RWPE2 (cell line): Measurements from ENCODE around the gene RTN4IP1.
A peak's percentile ranks its signal among the peaks of the same experiment; 100 is the strongest.
"Not testable (repeated sequence)": the region's sequence is repeated elsewhere in the genome, so short reads cannot be mapped to it uniquely, and the experiment has no call there.

Source experiments
- ATAC-seq: fragments of 200-7000 bp; cut with Tn5 transposase; 3 replicates; pipeline ENCODE4 v1.9.1; 2021; ENCODE audit warnings: low read depth
- DNase-seq: peaks from one replicate; pipeline ENCODE4 v3.0.0-alpha.2; 2020; ENCODE audit warnings: low spot score
- H3K27ac ChIP-seq: fragments of 450-650 bp; 2 replicates; pipeline ENCODE4 v1.5.1; 2017; ENCODE audit warnings: mild to moderate bottlenecking; ENCODE audit not compliant: poor library complexity, severe bottlenecking
- H3K27me3 ChIP-seq: fragments of 250-450 bp; sonication (Bioruptor Pico); 2 replicates; pipeline ENCODE4 v1.5.1; 2021; ENCODE audit warnings: mild to moderate bottlenecking, moderate library complexity; ENCODE audit not compliant: insufficient read depth, poor library complexity, severe bottlenecking
- H3K36me3 ChIP-seq: fragments of 250-450 bp; sonication (Bioruptor Pico); 2 replicates; pipeline ENCODE4 v1.5.1; 2020; ENCODE audit warnings: low read depth, mild to moderate bottlenecking, moderate library complexity
- H3K4me1 ChIP-seq: fragments of 250-450 bp; sonication (Bioruptor Pico); 2 replicates; pipeline ENCODE4 v1.5.1; 2021; ENCODE audit warnings: mild to moderate bottlenecking, moderate library complexity; ENCODE audit not compliant: insufficient read depth, poor library complexity, severe bottlenecking
- H3K4me3 ChIP-seq: fragments of 250-450 bp; sonication (Bioruptor Pico); 2 replicates; pipeline ENCODE4 v1.5.1; 2021; ENCODE audit warnings: mild to moderate bottlenecking, moderate library complexity; ENCODE audit not compliant: severe bottlenecking
- H3K9me3 ChIP-seq: fragments of 250-450 bp; sonication (Bioruptor Pico); 2 replicates; pipeline ENCODE4 v1.5.1; 2021; ENCODE audit warnings: mild to moderate bottlenecking, moderate library complexity; ENCODE audit not compliant: severe bottlenecking
- CTCF ChIP-seq: fragments of 450-650 bp; IDR thresholded peaks from one replicate; pipeline ENCODE4 v1.5.1; 2017; ENCODE audit warnings: mild to moderate bottlenecking, moderate library complexity; ENCODE audit not compliant: poor library complexity, severe bottlenecking

The RTN4IP1 gene

DNA sequence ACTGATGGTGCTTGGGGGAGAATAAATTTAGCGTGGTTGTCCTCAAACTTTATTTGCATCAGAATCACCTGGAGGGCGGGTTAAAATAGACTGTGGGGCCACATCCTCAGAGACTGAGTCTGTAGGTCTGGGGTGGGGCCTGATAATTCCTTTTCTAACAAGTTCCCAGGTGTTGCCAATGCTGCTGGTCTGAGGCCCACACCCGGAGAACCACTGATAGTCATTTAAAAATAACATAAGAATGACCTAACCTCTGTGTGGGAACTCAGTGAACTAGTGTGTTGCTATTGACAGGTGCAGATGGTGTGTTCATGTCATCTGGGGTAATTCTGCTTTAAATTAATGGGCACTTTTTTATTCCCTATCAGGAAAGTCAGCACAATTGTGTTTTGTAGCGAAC is 64.8 kb downstream of the RTN4IP1 start:
- no peak for ATAC-seq

DNA sequence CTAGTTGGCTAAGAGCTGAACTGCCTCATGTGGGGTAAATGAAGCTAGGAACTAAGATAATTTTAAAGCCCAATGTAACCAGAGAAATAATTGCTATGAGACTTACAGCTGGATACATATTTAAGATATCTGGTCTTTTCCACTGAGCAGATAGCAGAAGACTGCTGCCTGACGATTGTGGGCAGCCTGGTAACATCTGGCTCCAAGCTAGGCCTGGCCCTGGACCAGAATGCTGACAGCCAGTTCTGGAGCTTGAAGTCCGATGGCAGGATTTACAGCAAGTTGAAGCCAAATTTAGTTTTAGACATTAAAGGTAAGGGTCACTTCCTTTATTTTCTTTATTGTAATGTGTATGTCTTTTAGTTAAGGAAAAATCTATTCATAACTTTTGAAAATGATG is 65.7 kb downstream of the RTN4IP1 start:
- peaks cover 100% of the 10 kb centered on the region for H3K36me3 ChIP-seq
- DNase-seq: no peak
- no peak for TF ChIP-seq CTCF
- no peaks in the 10 kb centered on the region for H3K27me3 ChIP-seq
- H3K27ac ChIP-seq: no peak overlapping the region
- H3K9me3 ChIP-seq: no peaks in the 10 kb centered on the region
- no peak for ATAC-seq
- no peak overlapping the region for H3K4me3 ChIP-seq
- H3K4me1 ChIP-seq: peaks cover 31% of the 10 kb centered on the region

More for the DNA sequence above, 64.8 kb downstream of the RTN4IP1 start:
- peaks cover 100% of the 10 kb centered on the region for H3K36me3 ChIP-seq
- H3K4me3 ChIP-seq: no peak overlapping the region
- no peaks in the 10 kb centered on the region for H3K27me3 ChIP-seq
- H3K27ac ChIP-seq: no peak overlapping the region
- no peaks in the 10 kb centered on the region for H3K9me3 ChIP-seq
- no peak for TF ChIP-seq CTCF
- DNase-seq: no peak
- peaks cover 29% of the 10 kb centered on the region for H3K4me1 ChIP-seq

GRCh38 chr6:106561686-106562405 is 67.5 kb downstream of the RTN4IP1 start:
- TF ChIP-seq CTCF: no peak
- peaks cover 33% of the 10 kb centered on the region for H3K4me1 ChIP-seq
- H3K27ac ChIP-seq: peak overlapping the region; percentile 65
- ATAC-seq (no peak), DNase-seq (no peak)
- H3K4me3 ChIP-seq: no peak overlapping the region
- H3K36me3 ChIP-seq: peaks cover 92% of the 10 kb centered on the region
- H3K9me3 ChIP-seq: no peaks in the 10 kb centered on the region
- no peaks in the 10 kb centered on the region for H3K27me3 ChIP-seq

DNA sequence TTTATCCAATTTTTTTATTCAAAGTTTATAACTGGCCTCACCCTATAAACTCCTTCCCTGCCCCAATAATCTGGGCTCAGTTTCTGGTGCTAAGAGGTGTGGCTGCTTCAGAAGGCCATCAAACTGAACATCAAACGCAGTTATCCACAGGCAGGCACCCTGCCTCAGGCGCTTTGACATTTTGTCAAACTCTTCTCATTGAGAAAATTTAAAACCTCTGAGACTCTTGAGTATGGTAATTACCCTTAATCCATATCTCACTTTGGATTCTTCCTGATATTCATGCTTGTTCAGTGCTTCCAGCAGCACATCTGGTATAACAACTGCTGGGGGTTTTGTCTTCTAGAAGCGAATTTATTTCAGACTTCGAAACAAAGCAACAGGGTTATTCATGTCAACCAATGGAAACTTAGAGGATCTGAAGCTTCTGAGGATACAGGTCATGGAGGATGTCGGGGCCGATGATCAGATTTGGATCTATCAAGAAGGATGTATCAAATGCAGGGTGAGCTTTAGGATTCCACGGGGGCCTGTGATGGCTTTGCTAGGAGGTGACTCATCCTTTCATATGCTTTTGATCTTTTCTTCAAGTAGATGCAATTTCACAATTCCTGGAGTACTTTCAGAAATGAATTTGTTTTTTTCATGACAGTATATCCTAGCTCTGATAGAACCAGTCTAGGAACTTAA is 68.2 kb downstream of the RTN4IP1 start:
- Histone ChIP-seq H3K4me3 (no peak overlapping the region), H3K9me3 (no peaks in the 10 kb centered on the region), H3K27ac (peak overlapping the region; percentile 65), H3K27me3 (no peaks in the 10 kb centered on the region), H3K36me3 (peaks cover 92% of the 10 kb centered on the region), H3K4me1 (peaks cover 33% of the 10 kb centered on the region)
- ATAC-seq (peak; percentile 65), DNase-seq (no peak)
- no peak for TF ChIP-seq CTCF

GRCh38 chr6:106559659-106560058 is 69.6 kb downstream of the RTN4IP1 start:
- not testable (repeated sequence) for H3K9me3 ChIP-seq, H3K4me3 ChIP-seq, ATAC-seq, H3K27me3 ChIP-seq, DNase-seq
- Histone ChIP-seq H3K4me1 (peaks cover 33% of the 10 kb centered on the region), H3K27ac (peak overlapping the region; percentile 65), H3K36me3 (peaks cover 88% of the 10 kb centered on the region)
